ENCODE measurements around the gene ZNF33B.

The ZNF33B gene

DNA sequence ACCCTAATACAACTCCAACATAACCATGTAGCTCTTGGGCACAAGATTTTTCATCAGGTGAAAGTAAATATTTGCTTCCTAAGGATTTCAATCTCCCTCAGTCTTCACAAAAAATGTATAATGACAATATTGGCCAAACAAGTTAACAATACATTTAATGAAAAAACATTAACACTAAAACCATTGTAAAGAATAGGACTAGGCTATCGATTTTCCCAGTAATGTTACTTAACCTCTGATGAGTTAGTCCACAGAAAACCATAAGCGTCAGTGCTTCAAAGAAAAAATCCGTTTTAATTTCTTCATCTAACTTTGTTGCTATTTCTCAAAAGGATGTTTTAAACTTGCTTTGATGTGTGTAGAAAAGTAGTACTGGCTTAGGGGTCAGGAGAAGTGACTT is 1.2 kb downstream of the ZNF33B start:
- peak overlapping the region; percentile 81 to 92 for H3K27ac ChIP-seq
- H3K27me3 ChIP-seq = no peaks in the 10 kb centered on the region
- TF ChIP-seq CTCF (IDR thresholded peaks at IDR 0.05) = no peak
- DNase-seq = no peak
- H3K36me3 ChIP-seq = peaks cover 0 to 15% (median 7%) of the 10 kb centered on the region in 3 donors
- H3K4me3 ChIP-seq = peak overlapping the region in 1 of 2 donors; percentile 69
- peaks cover 0 to 6% (median 3%) of the 10 kb centered on the region in 4 donors for H3K4me1 ChIP-seq
- H3K9me3 ChIP-seq = no peaks in the 10 kb centered on the region
- intact Hi-C loops (cut with DNase I; ENCODE audit: low total_unique reads) = no loop called here

DNA sequence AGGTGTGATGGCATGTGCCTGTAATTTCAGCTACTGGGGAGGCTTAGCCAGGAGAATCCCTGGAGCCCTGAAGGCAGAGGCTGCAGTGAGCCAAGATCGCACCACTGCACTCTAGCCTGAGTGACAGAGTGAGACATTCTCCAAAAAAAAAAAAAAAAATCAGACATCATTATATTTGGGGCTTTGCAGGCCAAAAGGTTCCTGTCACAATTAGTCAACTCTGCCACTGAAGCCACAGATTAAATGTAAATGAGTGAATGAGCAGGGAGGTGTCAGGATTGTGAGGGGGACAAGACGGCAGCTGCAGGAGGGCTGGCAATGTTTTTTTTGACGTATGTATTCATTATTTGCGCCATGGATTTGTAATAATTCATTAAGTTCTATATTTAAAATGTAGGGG is 3.3 kb downstream of the ZNF33B start:
- Histone ChIP-seq H3K27ac (no peak overlapping the region), H3K4me3 (no peak overlapping the region), H3K9me3 (no peaks in the 10 kb centered on the region), H3K4me1 (peaks cover 0 to 6% (median 3%) of the 10 kb centered on the region in 4 donors), H3K36me3 (peaks cover 18 to 36% (median 23%) of the 10 kb centered on the region in 3 donors), H3K27me3 (no peaks in the 10 kb centered on the region)
- no peak for DNase-seq
- no peak for TF ChIP-seq CTCF (IDR thresholded peaks at IDR 0.05)
- intact Hi-C loops (cut with DNase I; ENCODE audit: low total_unique reads) = no loop called here

DNA sequence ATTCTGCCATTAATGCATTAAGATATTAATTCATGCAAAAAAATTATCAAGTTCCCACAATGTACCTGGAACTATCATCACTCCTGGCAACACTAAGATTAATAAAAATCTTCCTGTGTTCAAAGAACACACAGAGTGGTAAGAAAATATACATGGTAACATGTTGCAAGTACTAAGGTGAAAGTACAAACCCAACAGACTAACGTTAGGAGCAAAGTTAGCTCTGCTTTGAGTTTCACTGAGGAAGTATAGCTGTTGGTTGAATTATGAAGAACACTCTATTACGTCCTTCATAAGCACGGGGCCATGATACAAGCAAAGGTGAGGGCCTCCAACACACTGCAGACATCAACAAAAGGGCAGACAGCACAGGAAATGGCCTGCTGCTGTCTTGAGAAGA is 5.8 kb downstream of the ZNF33B start:
- intact Hi-C loops (cut with DNase I; ENCODE audit: low total_unique reads) = no loop called here
- DNase-seq = no peak
- H3K27me3 ChIP-seq = no peaks in the 10 kb centered on the region
- H3K36me3 ChIP-seq = peaks cover 28 to 60% (median 42%) of the 10 kb centered on the region in 3 donors
- H3K4me3 ChIP-seq = no peak overlapping the region
- peaks cover 0 to 4% (median 2%) of the 10 kb centered on the region in 4 donors for H3K4me1 ChIP-seq
- no peaks in the 10 kb centered on the region for H3K9me3 ChIP-seq
- H3K27ac ChIP-seq = no peak overlapping the region
- TF ChIP-seq CTCF (IDR thresholded peaks at IDR 0.05) = no peak

DNA sequence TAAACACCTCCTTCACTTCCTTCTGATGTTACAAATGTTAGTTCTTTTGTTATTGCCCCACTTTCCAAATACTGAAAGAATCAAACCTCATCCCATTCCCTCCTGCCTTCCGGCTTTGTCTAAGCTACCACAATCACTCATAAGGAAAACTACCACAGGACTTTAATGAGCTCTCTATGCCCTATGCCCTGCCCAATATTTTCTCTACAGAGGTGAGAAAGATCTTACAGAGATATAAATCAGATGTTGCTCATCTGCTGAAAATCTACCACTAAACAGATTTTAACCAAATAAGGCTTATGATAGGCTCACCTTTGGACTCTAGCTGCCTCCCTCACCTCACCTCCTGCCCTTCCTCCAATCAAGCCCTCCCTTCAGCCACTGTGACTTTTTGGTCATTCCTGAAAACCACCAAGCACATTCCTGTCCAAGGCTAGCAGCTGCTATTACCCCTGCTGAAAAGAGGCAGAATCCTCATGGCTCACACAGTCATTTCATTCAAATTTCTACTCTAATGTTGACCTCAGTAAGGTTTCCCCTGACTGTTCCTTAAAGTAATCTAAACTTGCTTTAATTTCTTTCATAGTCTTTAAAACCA is 7.7 kb downstream of the ZNF33B start:
- Histone ChIP-seq H3K27me3 (no peaks in the 10 kb centered on the region), H3K4me3 (no peak overlapping the region), H3K36me3 (peaks cover 37 to 67% (median 52%) of the 10 kb centered on the region in 3 donors), H3K9me3 (no peaks in the 10 kb centered on the region), H3K4me1 (no peaks in the 10 kb centered on the region), H3K27ac (no peak overlapping the region)
- DNase-seq = no peak
- intact Hi-C loops (cut with DNase I; ENCODE audit: low total_unique reads) = no loop called here
- no peak for TF ChIP-seq CTCF (IDR thresholded peaks at IDR 0.05)

- Histone ChIP-seq H3K4me1 (no peaks in the 10 kb centered on the region), H3K9me3 (no peaks in the 10 kb centered on the region), H3K27me3 (no peaks in the 10 kb centered on the region), H3K36me3 (peaks cover 35 to 72% (median 37%) of the 10 kb centered on the region in 3 donors), H3K27ac (no peak overlapping the region), H3K4me3 (no peak overlapping the region)
- DNase-seq = no peak
- TF ChIP-seq CTCF (IDR thresholded peaks at IDR 0.05) = no peak
- intact Hi-C loops (cut with DNase I; ENCODE audit: low total_unique reads) = no loop called here
Observed at GRCh38 chr10:42623929-42624328, 14.4 kb downstream of the ZNF33B start.

- H3K27me3 ChIP-seq = no peaks in the 10 kb centered on the region
- no peak overlapping the region for H3K27ac ChIP-seq
- peaks cover 13 to 64% (median 19%) of the 10 kb centered on the region in 3 donors for H3K36me3 ChIP-seq
- H3K9me3 ChIP-seq = no peaks in the 10 kb centered on the region
- intact Hi-C loops (cut with DNase I; ENCODE audit: low total_unique reads) = no loop called here
- no peak overlapping the region for H3K4me3 ChIP-seq
- no peak for DNase-seq
- TF ChIP-seq CTCF (IDR thresholded peaks at IDR 0.05) = no peak
- H3K4me1 ChIP-seq = no peaks in the 10 kb centered on the region
Observed at GRCh38 chr10:42618424-42618823, 19.9 kb downstream of the ZNF33B start.

Measured in tibial artery (tissue), 4 donors.